H9 (cell line): ENCODE results near the gene BEST2. TPM values are rescaled to one million over a fixed set of nuclear protein-coding genes. Genes with fewer than 3 reads are reported as not detected.

Experiments used
- DNase-seq: peaks from one replicate; pipeline ENCODE4 v3.0.0-alpha.2; 2017
- H2AFZ ChIP-seq: one replicate; pipeline ENCODE4 v1.6.1; 2013; ENCODE audit warnings: mild to moderate bottlenecking, low read length, control low read depth, moderate library complexity
- H2AK5ac ChIP-seq: 2 replicates; pipeline ENCODE4 v1.6.1; 2013; ENCODE audit warnings: low read length, control low read depth, mixed read lengths; ENCODE audit not compliant: insufficient read length
- H2BK120ac ChIP-seq: one replicate; pipeline ENCODE4 v1.6.1; 2013; ENCODE audit warnings: low read depth, mild to moderate bottlenecking, low read length, control low read depth, inconsistent platforms; ENCODE audit not compliant: poor library complexity, severe bottlenecking
- H2BK12ac ChIP-seq: 2 replicates; pipeline ENCODE4 v1.6.1; 2013; ENCODE audit warnings: low read length, control low read depth, mixed read lengths, low read depth; ENCODE audit not compliant: insufficient read length
- H2BK15ac ChIP-seq: 2 replicates; pipeline ENCODE4 v1.6.1; 2013; ENCODE audit warnings: low read depth, low read length, control low read depth
- H2BK20ac ChIP-seq: one replicate; pipeline ENCODE4 v1.6.1; 2013; ENCODE audit warnings: low read depth, mild to moderate bottlenecking, low read length, control low read depth, inconsistent platforms; ENCODE audit not compliant: poor library complexity, severe bottlenecking
- H2BK5ac ChIP-seq: 2 replicates; pipeline ENCODE4 v1.6.1; 2013; ENCODE audit warnings: low read length, control low read depth, mixed read lengths; ENCODE audit not compliant: insufficient read length
- H3K14ac ChIP-seq: 2 replicates; pipeline ENCODE4 v1.6.1; 2013; ENCODE audit warnings: low read length, control low read depth; ENCODE audit not compliant: insufficient read depth
- H3K18ac ChIP-seq: 2 replicates; pipeline ENCODE4 v1.6.1; 2013; ENCODE audit warnings: low read depth, mild to moderate bottlenecking, mixed read lengths, low read length, control low read depth; ENCODE audit not compliant: insufficient read length
- H3K23ac ChIP-seq: 2 replicates; pipeline ENCODE4 v1.6.1; 2013; ENCODE audit warnings: low read length, control low read depth, mixed read lengths, low read depth; ENCODE audit not compliant: insufficient read length
- H3K23me2 ChIP-seq: 2 replicates; pipeline ENCODE4 v1.6.1; 2013; ENCODE audit warnings: low read depth, mild to moderate bottlenecking, mixed read lengths, low read length, control low read depth; ENCODE audit not compliant: insufficient read length, poor library complexity, severe bottlenecking
- H3K27ac ChIP-seq: 2 replicates; pipeline ENCODE4 v1.5.1; 2013; ENCODE audit warnings: low read length, control low read depth, mixed read lengths, low read depth; ENCODE audit not compliant: insufficient read length
- H3K27me3 ChIP-seq: 2 replicates; pipeline ENCODE4 v1.6.1; 2013; ENCODE audit warnings: low read length, control low read depth, inconsistent platforms; ENCODE audit not compliant: insufficient read depth
- H3K4ac ChIP-seq: 2 replicates; pipeline ENCODE4 v1.6.1; 2013; ENCODE audit warnings: low read depth, mild to moderate bottlenecking, control low read depth, inconsistent platforms, low read length, moderate library complexity
- H3K4me1 ChIP-seq: 2 replicates; pipeline ENCODE4 v1.6.1; 2013; ENCODE audit warnings: low read length, control low read depth, inconsistent platforms; ENCODE audit not compliant: insufficient read depth
- H3K4me2 ChIP-seq: 2 replicates; pipeline ENCODE4 v1.6.1; 2013; ENCODE audit warnings: low read length, control low read depth, mixed read lengths; ENCODE audit not compliant: insufficient read length, insufficient read depth
- H3K56ac ChIP-seq: 2 replicates; pipeline ENCODE4 v1.6.1; 2013; ENCODE audit warnings: low read depth, mild to moderate bottlenecking, mixed read lengths, low read length, control low read depth; ENCODE audit not compliant: insufficient read length
- H3K79me1 ChIP-seq: 2 replicates; pipeline ENCODE4 v1.6.1; 2013; ENCODE audit warnings: low read depth, mild to moderate bottlenecking, moderate library complexity, low read length, control low read depth, inconsistent platforms; ENCODE audit not compliant: insufficient read depth, poor library complexity, severe bottlenecking
- H3K79me2 ChIP-seq: 2 replicates; pipeline ENCODE4 v1.6.1; 2013; ENCODE audit warnings: low read length, control low read depth, inconsistent platforms; ENCODE audit not compliant: insufficient read depth
- H3K9ac ChIP-seq: 2 replicates; pipeline ENCODE4 v1.6.1; 2013; ENCODE audit warnings: low read length, control low read depth, mixed read lengths; ENCODE audit not compliant: insufficient read length; ENCODE audit errors: extremely low read depth
- H3K9me3 ChIP-seq: one replicate; pipeline ENCODE4 v1.6.1; 2013; ENCODE audit warnings: low read depth, low read length, inconsistent platforms; ENCODE audit not compliant: control insufficient read depth
- H3T11ph ChIP-seq: one replicate; pipeline ENCODE4 v1.6.1; 2013; ENCODE audit warnings: mild to moderate bottlenecking, low read length, control low read depth, inconsistent platforms
- H4K20me1 ChIP-seq: one replicate; pipeline ENCODE4 v1.6.1; 2013; ENCODE audit not compliant: control insufficient read depth, insufficient read length, insufficient read depth
- H4K5ac ChIP-seq: 2 replicates; pipeline ENCODE4 v1.6.1; 2013; ENCODE audit warnings: low read depth, mild to moderate bottlenecking, mixed read lengths, low read length, control low read depth; ENCODE audit not compliant: insufficient read length
- H4K8ac ChIP-seq: replicated peaks from 2 replicates; pipeline ENCODE4 v1.6.1; 2013; ENCODE audit warnings: low read length, control low read depth, mixed read lengths, low read depth; ENCODE audit not compliant: insufficient read length
- H4K91ac ChIP-seq: 2 replicates; pipeline ENCODE4 v1.6.1; 2013; ENCODE audit warnings: low read depth, mild to moderate bottlenecking, moderate library complexity, mixed read lengths, low read length, control low read depth; ENCODE audit not compliant: insufficient read length
- H3K27ac Mint-ChIP-seq, 3 experiments: 2 replicates in 2 of 3; 3 replicates in 1 of 3; pipeline ENCODE4 v1.8.0; 2020 to 2021; ENCODE audit warnings: mixed read lengths in 3 of 3, mild to moderate bottlenecking in 1 of 3, moderate library complexity in 1 of 3
- H3K27me3 Mint-ChIP-seq: 2 replicates; pipeline ENCODE4 v1.8.0; 2021; ENCODE audit warnings: low read depth, mild to moderate bottlenecking, moderate library complexity, mixed read lengths
- H3K36me3 Mint-ChIP-seq, 3 experiments: 2 replicates in 2 of 3; 3 replicates in 1 of 3; pipeline ENCODE4 v1.8.0; 2020 to 2021; ENCODE audit warnings: low read depth in 3 of 3, mixed read lengths in 3 of 3; ENCODE audit not compliant: insufficient read depth in 1 of 3
- H3K4me1 Mint-ChIP-seq, 2 experiments: 2 replicates each; pipeline ENCODE4 v1.8.0; 2020; ENCODE audit warnings: mixed read lengths in 2 of 2
- H3K4me3 Mint-ChIP-seq, 2 experiments: 2 replicates in 1 of 2; 3 replicates in 1 of 2; pipeline ENCODE4 v1.8.0; 2020 to 2021; ENCODE audit warnings: mild to moderate bottlenecking in 2 of 2, mixed read lengths in 2 of 2, moderate library complexity in 1 of 2
- H3K9me3 Mint-ChIP-seq, 2 experiments: 2 replicates in 1 of 2; 3 replicates in 1 of 2; pipeline ENCODE4 v1.8.0; 2020; ENCODE audit warnings: mild to moderate bottlenecking in 2 of 2, mixed read lengths in 2 of 2, moderate library complexity in 1 of 2
- WGBS: extraction: QIAGEN DNeasy Blood & Tissue Kit; methylation state at CpG from one replicate; pipeline ENCODE4 v1.1.7; 2013; ENCODE audit warnings: missing lambda C conversion rate, low lambda C conversion rate, mixed read lengths; ENCODE audit not compliant: insufficient read length; ENCODE audit errors: extremely low coverage; 5-methylcytosine and 5-hydroxymethylcytosine counted together
- total RNA-seq: library from RNA; stranded (reverse); gene quantifications from 2 replicates; pipeline ENCODE4 v1.2.1, GENCODE V29; 2021
- TF ChIP-seq, protein P1 (sequence below): fragments of 200-600 bp; sonication (generic); conservative IDR thresholded peaks from 3 replicates; pipeline ENCODE4 v1.8.0; 2021; ENCODE audit warnings: antibody characterized with exemption, mild to moderate bottlenecking

BEST2 gene
- total RNA-seq, 1 experiment from 2014 or later, result 1.6 TPM

DNA sequence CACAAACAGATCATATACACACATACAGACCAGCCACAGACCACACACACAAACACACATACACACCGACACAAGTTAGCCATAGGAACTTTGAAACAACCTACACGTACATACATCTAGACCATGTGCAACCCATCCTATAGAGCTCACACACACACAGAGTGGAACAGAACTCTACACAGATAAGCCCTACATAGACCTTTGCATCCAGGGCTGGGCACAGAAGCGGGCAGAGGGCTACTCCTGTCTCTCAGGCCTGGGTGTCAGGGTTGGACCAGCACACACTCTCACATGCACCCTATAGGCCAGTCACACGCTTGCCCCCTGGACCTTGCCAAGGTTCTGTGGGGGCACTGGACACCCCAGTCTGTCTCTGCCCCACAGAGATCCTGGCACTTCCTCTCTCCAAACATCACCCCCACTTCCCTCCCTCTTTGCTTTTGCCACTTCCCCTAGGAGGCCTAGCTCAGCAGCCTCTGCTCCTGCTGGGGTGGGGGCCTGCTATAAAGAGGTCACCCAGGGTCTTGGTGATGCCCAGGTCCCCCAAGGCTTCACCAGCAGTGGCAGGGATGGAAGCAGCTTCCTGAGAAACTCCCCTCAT, 33.9 kb downstream of the BEST2 start:
- Histone ChIP-seq H4K8ac (no peak overlapping the region), H3K27me3 (no peaks in the 10 kb centered on the region), H3K23me2 (peaks cover 19% of the 10 kb centered on the region), H3K23ac (no peak overlapping the region), H3K4me1 (peaks cover 6% of the 10 kb centered on the region), H2BK120ac (no peak overlapping the region), H4K5ac (no peak overlapping the region), H3K9ac (no peak overlapping the region), H3K79me1 (no peaks in the 10 kb centered on the region), H3T11ph (no peak overlapping the region), H2BK5ac (no peak overlapping the region), H2BK15ac (no peak overlapping the region), H4K91ac (no peak overlapping the region), H4K20me1 (no peaks in the 10 kb centered on the region), H3K14ac (no peak overlapping the region; the same call in 1 of the 2 replicates), H3K27ac (no peak overlapping the region), H3K4me2 (no peak overlapping the region), H3K9me3 (no peaks in the 10 kb centered on the region), H2BK12ac (no peak overlapping the region), H3K79me2 (no peaks in the 10 kb centered on the region), H3K4ac (no peak overlapping the region), H2AFZ (no peak overlapping the region), H3K18ac (no peak overlapping the region), H3K56ac (no peak overlapping the region), H2BK20ac (no peak overlapping the region), H2AK5ac (no peak overlapping the region)
- no peak overlapping the region for H3K4me3 Mint-ChIP-seq
- peaks cover 3% of the 10 kb centered on the region for H3K27me3 Mint-ChIP-seq
- no peaks in the 10 kb centered on the region for H3K9me3 Mint-ChIP-seq
- H3K4me1 Mint-ChIP-seq, result peaks cover 23 to 27% of the 10 kb centered on the region in 2 experiments
- no peak for DNase-seq
- H3K36me3 Mint-ChIP-seq, result no peaks in the 10 kb centered on the region
- TF ChIP-seq, protein P1, sequence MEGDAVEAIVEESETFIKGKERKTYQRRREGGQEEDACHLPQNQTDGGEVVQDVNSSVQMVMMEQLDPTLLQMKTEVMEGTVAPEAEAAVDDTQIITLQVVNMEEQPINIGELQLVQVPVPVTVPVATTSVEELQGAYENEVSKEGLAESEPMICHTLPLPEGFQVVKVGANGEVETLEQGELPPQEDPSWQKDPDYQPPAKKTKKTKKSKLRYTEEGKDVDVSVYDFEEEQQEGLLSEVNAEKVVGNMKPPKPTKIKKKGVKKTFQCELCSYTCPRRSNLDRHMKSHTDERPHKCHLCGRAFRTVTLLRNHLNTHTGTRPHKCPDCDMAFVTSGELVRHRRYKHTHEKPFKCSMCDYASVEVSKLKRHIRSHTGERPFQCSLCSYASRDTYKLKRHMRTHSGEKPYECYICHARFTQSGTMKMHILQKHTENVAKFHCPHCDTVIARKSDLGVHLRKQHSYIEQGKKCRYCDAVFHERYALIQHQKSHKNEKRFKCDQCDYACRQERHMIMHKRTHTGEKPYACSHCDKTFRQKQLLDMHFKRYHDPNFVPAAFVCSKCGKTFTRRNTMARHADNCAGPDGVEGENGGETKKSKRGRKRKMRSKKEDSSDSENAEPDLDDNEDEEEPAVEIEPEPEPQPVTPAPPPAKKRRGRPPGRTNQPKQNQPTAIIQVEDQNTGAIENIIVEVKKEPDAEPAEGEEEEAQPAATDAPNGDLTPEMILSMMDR, result no peak
- no CpG with 5 or more reads among the region's 4 CpGs for WGBS
- H3K27ac Mint-ChIP-seq, result no peak overlapping the region
